ENCODE results near the gene TRIM41.
"Not testable (repeated sequence)": the region's sequence is repeated elsewhere in the genome, so short reads cannot be mapped to it uniquely, and the experiment has no call there.

TRIM41 gene

GRCh38 chr5:181259283-181259682 lies 36.2 kb downstream of the TRIM41 start:
- DNase-seq, result no peak

GRCh38 chr5:181259974-181260719 lies 37.1 kb downstream of the TRIM41 start:
- no peak for DNase-seq

GRCh38 chr5:181260720-181261319 lies 37.7 kb downstream of the TRIM41 start, which contains the start of gene TRIM52:
TSS of gene TRIM52 (minus strand) at chr5:181261143. CDS start at chr5:181260813, 330 bp downstream.
- no peak for DNase-seq

GRCh38 chr5:181261320-181262049 lies 38.4 kb downstream of the TRIM41 start:
- DNase-seq, result no peak

GRCh38 chr5:181263633-181264032 lies 40.6 kb downstream of the TRIM41 start:
- DNase-seq, result no peak

GRCh38 chr5:181265092-181265671 lies 42.1 kb downstream of the TRIM41 start:
- DNase-seq, result no peak

- DNase-seq, result not testable (repeated sequence)
Observed at GRCh38 chr5:181267291-181267904, 44.3 kb downstream of the TRIM41 start.

- not testable (repeated sequence) for DNase-seq
Observed at GRCh38 chr5:181267907-181268306, 44.8 kb downstream of the TRIM41 start.

GRCh38 chr5:181271081-181271480 lies 48.0 kb downstream of the TRIM41 start:
- no peak for DNase-seq

GRCh38 chr5:181273433-181273744 lies 50.3 kb downstream of the TRIM41 start:
- DNase-seq, result not testable (repeated sequence)

GRCh38 chr5:181280251-181280762 lies 57.2 kb downstream of the TRIM41 start:
- DNase-seq, result no peak

GRCh38 chr5:181281077-181281983 lies 58.2 kb downstream of the TRIM41 start:
- DNase-seq, result no peak

GRCh38 chr5:181281984-181282316 lies 58.9 kb downstream of the TRIM41 start:
- no peak for DNase-seq

GRCh38 chr5:181282415-181282814 lies 59.3 kb downstream of the TRIM41 start:
- DNase-seq, result not testable (repeated sequence)

GRCh38 chr5:181282874-181283273 lies 59.8 kb downstream of the TRIM41 start:
- no peak for DNase-seq

GRCh38 chr5:181283347-181283746 lies 60.3 kb downstream of the TRIM41 start:
- DNase-seq, result no peak

GRCh38 chr5:181283841-181284755 lies 61.0 kb downstream of the TRIM41 start:
- DNase-seq, result not testable (repeated sequence)
